Measurements from ENCODE around the gene PARN.

PARN gene

DNA sequence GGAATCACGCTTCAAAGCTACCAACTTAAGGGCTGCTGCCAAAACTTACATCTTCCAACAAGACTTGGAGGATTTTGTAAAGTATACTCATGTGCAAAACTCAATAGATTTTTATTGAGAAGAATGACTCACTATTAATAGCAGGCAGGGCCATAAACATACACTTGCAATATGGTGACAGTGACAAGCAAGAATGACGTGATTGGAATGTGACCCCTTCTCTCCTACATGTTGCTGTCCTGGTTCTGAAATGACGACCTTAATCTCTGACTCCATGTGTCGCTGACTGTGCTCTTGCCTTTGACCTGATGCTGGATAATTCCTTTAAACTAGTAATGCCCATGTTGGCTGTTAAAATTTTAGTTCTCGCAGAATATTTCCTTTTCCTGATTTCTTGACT, 174.5 kb downstream of the PARN start (continued):
- TF ChIP-seq, protein P1, sequence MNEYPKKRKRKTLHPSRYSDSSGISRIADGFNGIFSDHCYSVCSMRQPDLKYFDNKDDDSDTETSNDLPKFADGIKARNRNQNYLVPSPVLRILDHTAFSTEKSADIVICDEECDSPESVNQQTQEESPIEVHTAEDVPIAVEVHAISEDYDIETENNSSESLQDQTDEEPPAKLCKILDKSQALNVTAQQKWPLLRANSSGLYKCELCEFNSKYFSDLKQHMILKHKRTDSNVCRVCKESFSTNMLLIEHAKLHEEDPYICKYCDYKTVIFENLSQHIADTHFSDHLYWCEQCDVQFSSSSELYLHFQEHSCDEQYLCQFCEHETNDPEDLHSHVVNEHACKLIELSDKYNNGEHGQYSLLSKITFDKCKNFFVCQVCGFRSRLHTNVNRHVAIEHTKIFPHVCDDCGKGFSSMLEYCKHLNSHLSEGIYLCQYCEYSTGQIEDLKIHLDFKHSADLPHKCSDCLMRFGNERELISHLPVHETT (tag by site-specific recombination; IDR thresholded peaks at IDR 0.05) = no peak
- TF ChIP-seq ZNF214 (tag by site-specific recombination; IDR thresholded peaks at IDR 0.05; ENCODE audit: borderline replicate concordance) = no peak
- TF ChIP-seq, protein P2, sequence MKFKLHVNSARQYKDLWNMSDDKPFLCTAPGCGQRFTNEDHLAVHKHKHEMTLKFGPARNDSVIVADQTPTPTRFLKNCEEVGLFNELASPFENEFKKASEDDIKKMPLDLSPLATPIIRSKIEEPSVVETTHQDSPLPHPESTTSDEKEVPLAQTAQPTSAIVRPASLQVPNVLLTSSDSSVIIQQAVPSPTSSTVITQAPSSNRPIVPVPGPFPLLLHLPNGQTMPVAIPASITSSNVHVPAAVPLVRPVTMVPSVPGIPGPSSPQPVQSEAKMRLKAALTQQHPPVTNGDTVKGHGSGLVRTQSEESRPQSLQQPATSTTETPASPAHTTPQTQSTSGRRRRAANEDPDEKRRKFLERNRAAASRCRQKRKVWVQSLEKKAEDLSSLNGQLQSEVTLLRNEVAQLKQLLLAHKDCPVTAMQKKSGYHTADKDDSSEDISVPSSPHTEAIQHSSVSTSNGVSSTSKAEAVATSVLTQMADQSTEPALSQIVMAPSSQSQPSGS (tag by site-specific recombination; IDR thresholded peaks at IDR 0.05; ENCODE audit: low read depth) = peak; percentile 87
- TF ChIP-seq ZNF843 (tag by site-specific recombination; IDR thresholded peaks at IDR 0.05) = no peak
- TF ChIP-seq ZNF394 (tag by site-specific recombination; IDR thresholded peaks at IDR 0.05; ENCODE audit: borderline replicate concordance) = no peak
- no peak for TF ChIP-seq ZNF791 (tag by site-specific recombination; IDR thresholded peaks at IDR 0.05)
- TF ChIP-seq ZNF629 (tag by site-specific recombination; IDR thresholded peaks at IDR 0.05) = peak; percentile 48; the same call in 1 of the 2 replicates
- peak; percentile 91 for TF ChIP-seq SCRT2 (tag by site-specific recombination; IDR thresholded peaks at IDR 0.05)
- TF ChIP-seq, protein P3, sequence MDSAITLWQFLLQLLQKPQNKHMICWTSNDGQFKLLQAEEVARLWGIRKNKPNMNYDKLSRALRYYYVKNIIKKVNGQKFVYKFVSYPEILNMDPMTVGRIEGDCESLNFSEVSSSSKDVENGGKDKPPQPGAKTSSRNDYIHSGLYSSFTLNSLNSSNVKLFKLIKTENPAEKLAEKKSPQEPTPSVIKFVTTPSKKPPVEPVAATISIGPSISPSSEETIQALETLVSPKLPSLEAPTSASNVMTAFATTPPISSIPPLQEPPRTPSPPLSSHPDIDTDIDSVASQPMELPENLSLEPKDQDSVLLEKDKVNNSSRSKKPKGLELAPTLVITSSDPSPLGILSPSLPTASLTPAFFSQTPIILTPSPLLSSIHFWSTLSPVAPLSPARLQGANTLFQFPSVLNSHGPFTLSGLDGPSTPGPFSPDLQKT (IDR thresholded peaks at IDR 0.05; ENCODE audit: borderline replicate concordance, low read depth, low read length) = no peak
- 0 out of 2 replicates have a peak, but pooled peaks have one; percentile 16 for TF ChIP-seq SCRT1 (tag by site-specific recombination; IDR thresholded peaks at IDR 0.05; ENCODE audit: borderline replicate concordance)
- TF ChIP-seq PRDM1 (tag by site-specific recombination; IDR thresholded peaks at IDR 0.05) = no peak
- 0 out of 2 replicates have a peak, but pooled peaks have one; percentile 11 for TF ChIP-seq ZNF549 (tag by site-specific recombination; IDR thresholded peaks at IDR 0.05)
- TF ChIP-seq ZNF660 (tag by site-specific recombination; IDR thresholded peaks at IDR 0.05) = 0 out of 2 replicates have a peak, but pooled peaks have one; percentile 34
- TF ChIP-seq, protein P4, sequence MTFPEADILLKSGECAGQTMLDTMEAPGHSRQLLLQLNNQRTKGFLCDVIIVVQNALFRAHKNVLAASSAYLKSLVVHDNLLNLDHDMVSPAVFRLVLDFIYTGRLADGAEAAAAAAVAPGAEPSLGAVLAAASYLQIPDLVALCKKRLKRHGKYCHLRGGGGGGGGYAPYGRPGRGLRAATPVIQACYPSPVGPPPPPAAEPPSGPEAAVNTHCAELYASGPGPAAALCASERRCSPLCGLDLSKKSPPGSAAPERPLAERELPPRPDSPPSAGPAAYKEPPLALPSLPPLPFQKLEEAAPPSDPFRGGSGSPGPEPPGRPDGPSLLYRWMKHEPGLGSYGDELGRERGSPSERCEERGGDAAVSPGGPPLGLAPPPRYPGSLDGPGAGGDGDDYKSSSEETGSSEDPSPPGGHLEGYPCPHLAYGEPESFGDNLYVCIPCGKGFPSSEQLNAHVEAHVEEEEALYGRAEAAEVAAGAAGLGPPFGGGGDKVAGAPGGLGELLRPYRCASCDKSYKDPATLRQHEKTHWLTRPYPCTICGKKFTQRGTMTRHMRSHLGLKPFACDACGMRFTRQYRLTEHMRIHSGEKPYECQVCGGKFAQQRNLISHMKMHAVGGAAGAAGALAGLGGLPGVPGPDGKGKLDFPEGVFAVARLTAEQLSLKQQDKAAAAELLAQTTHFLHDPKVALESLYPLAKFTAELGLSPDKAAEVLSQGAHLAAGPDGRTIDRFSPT (tag by site-specific recombination; IDR thresholded peaks at IDR 0.05) = peak; percentile 36; the same call in 1 of the 2 replicates
- TF ChIP-seq KLF16 (tag by site-specific recombination; IDR thresholded peaks at IDR 0.05) = 0 out of 2 replicates have a peak, but pooled peaks have one; percentile 21
- TF ChIP-seq KLF1 (tag by site-specific recombination; IDR thresholded peaks at IDR 0.05) = no peak

DNA sequence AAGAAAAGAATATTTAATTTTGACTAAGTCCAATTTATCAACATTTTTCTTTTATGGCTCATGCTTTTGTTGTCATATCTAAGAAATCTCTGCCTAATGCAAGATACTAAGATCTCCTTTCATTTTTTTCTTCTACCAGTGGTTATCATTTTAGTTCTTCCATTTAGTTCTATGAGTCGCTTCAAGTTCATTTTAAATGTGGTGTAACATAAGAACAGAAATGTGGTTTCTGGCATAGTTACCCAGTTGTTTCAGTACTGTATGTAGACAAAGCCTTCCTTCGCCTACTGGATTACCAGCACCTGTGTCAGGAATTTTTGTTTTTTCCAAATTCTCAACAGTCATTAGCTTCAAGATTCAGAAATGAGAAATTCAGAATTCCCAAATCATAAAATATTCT, 175.7 kb downstream of the PARN start:
- TF ChIP-seq ZBTB48 (tag by site-specific recombination; IDR thresholded peaks at IDR 0.05) = no peak
- TF ChIP-seq SP3 (tag by site-specific recombination; IDR thresholded peaks at IDR 0.05) = no peak
- TF ChIP-seq ZSCAN16 (tag by site-specific recombination; IDR thresholded peaks at IDR 0.05) = no peak
- TF ChIP-seq, protein P5, sequence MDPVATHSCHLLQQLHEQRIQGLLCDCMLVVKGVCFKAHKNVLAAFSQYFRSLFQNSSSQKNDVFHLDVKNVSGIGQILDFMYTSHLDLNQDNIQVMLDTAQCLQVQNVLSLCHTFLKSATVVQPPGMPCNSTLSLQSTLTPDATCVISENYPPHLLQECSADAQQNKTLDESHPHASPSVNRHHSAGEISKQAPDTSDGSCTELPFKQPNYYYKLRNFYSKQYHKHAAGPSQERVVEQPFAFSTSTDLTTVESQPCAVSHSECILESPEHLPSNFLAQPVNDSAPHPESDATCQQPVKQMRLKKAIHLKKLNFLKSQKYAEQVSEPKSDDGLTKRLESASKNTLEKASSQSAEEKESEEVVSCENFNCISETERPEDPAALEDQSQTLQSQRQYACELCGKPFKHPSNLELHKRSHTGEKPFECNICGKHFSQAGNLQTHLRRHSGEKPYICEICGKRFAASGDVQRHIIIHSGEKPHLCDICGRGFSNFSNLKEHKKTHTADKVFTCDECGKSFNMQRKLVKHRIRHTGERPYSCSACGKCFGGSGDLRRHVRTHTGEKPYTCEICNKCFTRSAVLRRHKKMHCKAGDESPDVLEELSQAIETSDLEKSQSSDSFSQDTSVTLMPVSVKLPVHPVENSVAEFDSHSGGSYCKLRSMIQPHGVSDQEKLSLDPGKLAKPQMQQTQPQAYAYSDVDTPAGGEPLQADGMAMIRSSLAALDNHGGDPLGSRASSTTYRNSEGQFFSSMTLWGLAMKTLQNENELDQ (tag by site-specific recombination; IDR thresholded peaks at IDR 0.05; ENCODE audit: low read depth) = no peak
- TF ChIP-seq ZNF544 (tag by site-specific recombination; IDR thresholded peaks at IDR 0.05) = no peak
- TF ChIP-seq, protein P6, sequence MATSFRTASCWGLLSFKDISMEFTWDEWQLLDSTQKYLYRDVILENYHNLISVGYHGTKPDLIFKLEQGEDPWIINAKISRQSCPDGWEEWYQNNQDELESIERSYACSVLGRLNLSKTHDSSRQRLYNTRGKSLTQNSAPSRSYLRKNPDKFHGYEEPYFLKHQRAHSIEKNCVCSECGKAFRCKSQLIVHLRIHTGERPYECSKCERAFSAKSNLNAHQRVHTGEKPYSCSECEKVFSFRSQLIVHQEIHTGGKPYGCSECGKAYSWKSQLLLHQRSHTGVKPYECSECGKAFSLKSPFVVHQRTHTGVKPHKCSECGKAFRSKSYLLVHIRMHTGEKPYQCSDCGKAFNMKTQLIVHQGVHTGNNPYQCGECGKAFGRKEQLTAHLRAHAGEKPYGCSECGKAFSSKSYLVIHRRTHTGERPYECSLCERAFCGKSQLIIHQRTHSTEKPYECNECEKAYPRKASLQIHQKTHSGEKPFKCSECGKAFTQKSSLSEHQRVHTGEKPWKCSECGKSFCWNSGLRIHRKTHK (tag by site-specific recombination; IDR thresholded peaks at IDR 0.05) = no peak
- no peak for TF ChIP-seq ZFP41 (tag by site-specific recombination; IDR thresholded peaks at IDR 0.05; ENCODE audit: borderline replicate concordance)
- no peak for TF ChIP-seq ZNF23 (tag by site-specific recombination; IDR thresholded peaks at IDR 0.05; ENCODE audit: borderline replicate concordance)
- ChIA-PET POLR2A (no interaction called here), CTCF (no interaction called here)
- Histone ChIP-seq H3K9me3 (ENCODE audit: control insufficient read depth, insufficient read depth, low read depth, low read length) (no peaks in the 10 kb centered on the region), H3K4me1 (ENCODE audit: control insufficient read depth, insufficient read depth, low read length) (no peaks in the 10 kb centered on the region), H3K27ac (ENCODE audit: extremely low read depth, low read depth, low read length) (no peak overlapping the region), H3K4me3 (ENCODE audit: low read depth, low read length) (no peak overlapping the region), H3K36me3 (ENCODE audit: control insufficient read depth in 2 of 2, insufficient read depth in 1 of 2, low read length in 2 of 2) (no peaks in the 10 kb centered on the region; a peak in 1 of 3 replicates)

Data from HEK293 (cell line).